Ascending aorta (tissue), 2 donors: ENCODE results near the gene ZBTB2. TPM values are rescaled to one million over a fixed set of nuclear protein-coding genes. Genes with fewer than 3 reads are reported as not detected.
"Not testable (repeated sequence)": the region's sequence is repeated elsewhere in the genome, so short reads cannot be mapped to it uniquely, and the experiment has no call there.

ENCODE experiments used
- DNase-seq, 2 donors: peaks; one replicate each; pipeline ENCODE4 v3.0.0-alpha.2; 2019; ENCODE audit warnings: low spot score in 2 of 2
- H3K27ac ChIP-seq, 2 donors: fragments of 200-600 bp; sonication (generic); one replicate each; pipeline ENCODE4 v1.5.1; 2016 to 2017; ENCODE audit warnings: mild to moderate bottlenecking in 1 of 2
- H3K27me3 ChIP-seq: fragments of 200-600 bp; sonication (generic); one replicate; pipeline ENCODE4 v1.5.1; 2017
- H3K36me3 ChIP-seq, 2 donors: fragments of 200-600 bp; sonication (generic); one replicate each; pipeline ENCODE4 v1.5.1; 2016
- H3K4me1 ChIP-seq, 2 donors: fragments of 200-600 bp; sonication (generic); one replicate each; pipeline ENCODE4 v1.5.1; 2016 to 2017; ENCODE audit warnings: mild to moderate bottlenecking in 1 of 2
- H3K4me3 ChIP-seq, 2 donors: fragments of 200-600 bp; sonication (generic); one replicate each; pipeline ENCODE4 v1.5.1; 2016 to 2017; ENCODE audit warnings: mild to moderate bottlenecking in 1 of 2
- H3K9me3 ChIP-seq, 2 donors: fragments of 200-600 bp; sonication (generic); one replicate each; pipeline ENCODE4 v1.5.1; 2016
- intact Hi-C: fragments of 100-400 bp; cut with DNase I; formaldehyde crosslinking; loops from one replicate; pipeline ENCODE4 v1.15.1; 2023
- total RNA-seq: library from RNA; depleted of rRNA; stranded (reverse); fragments of >200 nt; gene quantifications from one replicate; pipeline ENCODE4 v1.1.0, GENCODE V29; 2016
- TF ChIP-seq, protein P1 (sequence below), 3 experiments: fragments of 200-600 bp in 2 of 3; fragments of 450-650 bp in 1 of 3; sonication (generic) in 2 of 3; IDR thresholded peaks; one replicate each; pipeline ENCODE4 v1.5.1; 2016 to 2019; ENCODE audit warnings: antibody characterized with exemption in 3 of 3, mild to moderate bottlenecking in 1 of 3, moderate library complexity in 1 of 3

Gene ZBTB2
- total RNA-seq, 1 donor from 2014 or later, result 9.9 TPM

DNA sequence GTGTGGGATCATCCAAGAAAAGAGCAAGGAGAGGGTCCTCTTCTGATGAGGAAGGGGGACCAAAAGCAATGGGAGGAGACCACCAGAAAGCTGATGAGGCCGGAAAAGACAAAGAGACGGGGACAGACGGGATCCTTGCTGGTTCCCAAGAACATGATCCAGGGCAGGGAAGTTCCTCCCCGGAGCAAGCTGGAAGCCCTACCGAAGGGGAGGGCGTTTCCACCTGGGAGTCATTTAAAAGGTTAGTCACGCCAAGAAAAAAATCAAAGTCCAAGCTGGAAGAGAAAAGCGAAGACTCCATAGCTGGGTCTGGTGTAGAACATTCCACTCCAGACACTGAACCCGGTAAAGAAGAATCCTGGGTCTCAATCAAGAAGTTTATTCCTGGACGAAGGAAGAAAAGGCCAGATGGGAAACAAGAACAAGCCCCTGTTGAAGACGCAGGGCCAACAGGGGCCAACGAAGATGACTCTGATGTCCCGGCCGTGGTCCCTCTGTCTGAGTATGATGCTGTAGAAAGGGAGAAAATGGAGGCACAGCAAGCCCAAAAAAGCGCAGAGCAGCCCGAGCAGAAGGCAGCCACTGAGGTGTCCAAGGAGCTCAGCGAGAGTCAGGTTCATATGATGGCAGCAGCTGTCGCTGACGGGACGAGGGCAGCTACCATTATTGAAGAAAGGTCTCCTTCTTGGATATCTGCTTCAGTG lies 40.8 kb downstream of the ZBTB2 start:
- Histone ChIP-seq H3K4me3 (no peak overlapping the region), H3K4me1 (no peaks in the 10 kb centered on the region), H3K9me3 (no peaks in the 10 kb centered on the region), H3K27me3 (no peaks in the 10 kb centered on the region), H3K36me3 (peaks cover 0 to 14% of the 10 kb centered on the region in 2 donors), H3K27ac (no peak overlapping the region)
- intact Hi-C loops, result no loop called here
- TF ChIP-seq, protein P1, sequence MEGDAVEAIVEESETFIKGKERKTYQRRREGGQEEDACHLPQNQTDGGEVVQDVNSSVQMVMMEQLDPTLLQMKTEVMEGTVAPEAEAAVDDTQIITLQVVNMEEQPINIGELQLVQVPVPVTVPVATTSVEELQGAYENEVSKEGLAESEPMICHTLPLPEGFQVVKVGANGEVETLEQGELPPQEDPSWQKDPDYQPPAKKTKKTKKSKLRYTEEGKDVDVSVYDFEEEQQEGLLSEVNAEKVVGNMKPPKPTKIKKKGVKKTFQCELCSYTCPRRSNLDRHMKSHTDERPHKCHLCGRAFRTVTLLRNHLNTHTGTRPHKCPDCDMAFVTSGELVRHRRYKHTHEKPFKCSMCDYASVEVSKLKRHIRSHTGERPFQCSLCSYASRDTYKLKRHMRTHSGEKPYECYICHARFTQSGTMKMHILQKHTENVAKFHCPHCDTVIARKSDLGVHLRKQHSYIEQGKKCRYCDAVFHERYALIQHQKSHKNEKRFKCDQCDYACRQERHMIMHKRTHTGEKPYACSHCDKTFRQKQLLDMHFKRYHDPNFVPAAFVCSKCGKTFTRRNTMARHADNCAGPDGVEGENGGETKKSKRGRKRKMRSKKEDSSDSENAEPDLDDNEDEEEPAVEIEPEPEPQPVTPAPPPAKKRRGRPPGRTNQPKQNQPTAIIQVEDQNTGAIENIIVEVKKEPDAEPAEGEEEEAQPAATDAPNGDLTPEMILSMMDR (IDR thresholded peaks at IDR 0.05), result no peak
- no peak for DNase-seq

DNA sequence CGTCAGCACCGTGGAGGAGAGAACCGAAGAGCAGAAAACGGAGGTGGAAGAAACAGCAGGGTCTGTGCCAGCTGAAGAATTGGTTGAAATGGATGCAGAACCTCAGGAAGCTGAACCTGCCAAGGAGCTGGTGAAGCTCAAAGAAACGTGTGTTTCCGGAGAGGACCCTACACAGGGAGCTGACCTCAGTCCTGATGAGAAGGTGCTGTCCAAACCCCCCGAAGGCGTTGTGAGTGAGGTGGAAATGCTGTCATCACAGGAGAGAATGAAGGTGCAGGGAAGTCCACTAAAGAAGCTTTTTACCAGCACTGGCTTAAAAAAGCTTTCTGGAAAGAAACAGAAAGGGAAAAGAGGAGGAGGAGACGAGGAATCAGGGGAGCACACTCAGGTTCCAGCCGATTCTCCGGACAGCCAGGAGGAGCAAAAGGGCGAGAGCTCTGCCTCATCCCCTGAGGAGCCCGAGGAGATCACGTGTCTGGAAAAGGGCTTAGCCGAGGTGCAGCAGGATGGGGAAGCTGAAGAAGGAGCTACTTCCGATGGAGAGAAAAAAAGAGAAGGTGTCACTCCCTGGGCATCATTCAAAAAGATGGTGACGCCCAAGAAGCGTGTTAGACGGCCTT lies 41.6 kb downstream of the ZBTB2 start:
- H3K36me3 ChIP-seq, result peaks cover 0 to 14% of the 10 kb centered on the region in 2 donors
- H3K27ac ChIP-seq, result no peak overlapping the region
- no peaks in the 10 kb centered on the region for H3K4me1 ChIP-seq
- no peak for DNase-seq
- H3K27me3 ChIP-seq, result no peaks in the 10 kb centered on the region
- intact Hi-C loops, result no loop called here
- H3K9me3 ChIP-seq, result no peaks in the 10 kb centered on the region
- H3K4me3 ChIP-seq, result no peak overlapping the region
- TF ChIP-seq, protein P1 (IDR thresholded peaks at IDR 0.05), result no peak

DNA sequence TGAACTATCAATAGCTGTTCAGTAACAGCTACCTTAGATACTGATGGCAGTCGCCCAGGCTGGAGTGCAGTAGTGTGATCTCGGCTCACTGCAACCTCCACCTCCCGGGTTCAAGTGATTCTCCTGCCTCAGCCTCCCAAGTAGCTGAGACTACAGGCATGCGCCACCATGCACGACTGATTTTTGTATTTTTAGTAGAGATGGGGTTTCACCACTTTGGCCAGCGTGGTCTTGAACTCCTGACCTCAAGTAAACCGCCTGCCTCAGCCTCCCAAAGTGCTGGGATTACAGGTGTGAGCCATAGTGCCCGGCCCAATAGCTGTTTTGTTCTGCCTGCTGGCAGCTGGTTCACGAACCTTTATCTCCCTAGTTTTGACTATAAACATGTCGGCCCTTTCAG lies 48.6 kb downstream of the ZBTB2 start:
- H3K4me1 ChIP-seq, H3K36me3 ChIP-seq, H3K4me3 ChIP-seq, DNase-seq, intact Hi-C loops, H3K9me3 ChIP-seq, H3K27me3 ChIP-seq, H3K27ac ChIP-seq: not testable (repeated sequence)

DNA sequence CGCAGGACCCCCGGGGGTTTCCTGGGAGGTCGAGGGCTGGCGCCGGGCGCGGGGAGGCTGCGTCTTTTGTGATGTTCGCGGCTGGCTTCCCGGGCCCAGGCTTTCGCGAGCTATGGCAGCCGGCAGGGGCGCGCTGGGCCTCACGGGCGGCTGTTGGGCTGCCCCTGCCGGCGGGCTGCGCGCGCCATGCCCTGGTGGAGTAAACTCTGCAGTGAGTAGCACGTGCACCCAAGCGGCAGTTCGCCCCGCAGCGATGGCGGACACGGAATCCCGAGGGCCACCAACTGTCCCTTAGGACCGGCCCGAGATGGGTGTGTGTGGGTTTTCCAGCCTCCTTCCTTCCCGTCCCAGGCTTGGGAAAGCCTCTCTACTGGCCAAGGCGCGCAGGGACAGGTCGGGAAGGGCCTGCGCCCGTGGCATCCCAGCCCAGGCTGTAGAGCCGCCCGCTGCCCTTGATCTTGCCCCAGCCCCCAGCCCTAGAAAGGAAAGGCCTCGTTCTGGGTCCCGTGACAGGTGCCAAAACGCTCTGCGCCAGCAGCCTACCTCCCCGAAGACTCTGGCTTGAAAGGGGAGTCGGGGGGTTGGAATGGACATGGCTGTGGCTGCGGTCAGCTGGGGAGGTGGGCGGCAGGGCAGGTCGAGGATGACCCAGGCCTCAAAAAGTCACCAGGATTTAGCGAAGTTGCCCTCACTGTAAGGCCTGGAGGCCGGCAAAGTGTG lies 49.7 kb downstream of the ZBTB2 start:
- intact Hi-C loops, result no loop called here
- Histone ChIP-seq H3K27me3 (no peaks in the 10 kb centered on the region), H3K36me3 (peaks cover 0 to 8% of the 10 kb centered on the region in 2 donors), H3K9me3 (no peaks in the 10 kb centered on the region), H3K27ac (no peak overlapping the region), H3K4me3 (no peak overlapping the region), H3K4me1 (no peaks in the 10 kb centered on the region)
- DNase-seq, result no peak
- TF ChIP-seq, protein P1 (IDR thresholded peaks at IDR 0.05), result no peak

DNA sequence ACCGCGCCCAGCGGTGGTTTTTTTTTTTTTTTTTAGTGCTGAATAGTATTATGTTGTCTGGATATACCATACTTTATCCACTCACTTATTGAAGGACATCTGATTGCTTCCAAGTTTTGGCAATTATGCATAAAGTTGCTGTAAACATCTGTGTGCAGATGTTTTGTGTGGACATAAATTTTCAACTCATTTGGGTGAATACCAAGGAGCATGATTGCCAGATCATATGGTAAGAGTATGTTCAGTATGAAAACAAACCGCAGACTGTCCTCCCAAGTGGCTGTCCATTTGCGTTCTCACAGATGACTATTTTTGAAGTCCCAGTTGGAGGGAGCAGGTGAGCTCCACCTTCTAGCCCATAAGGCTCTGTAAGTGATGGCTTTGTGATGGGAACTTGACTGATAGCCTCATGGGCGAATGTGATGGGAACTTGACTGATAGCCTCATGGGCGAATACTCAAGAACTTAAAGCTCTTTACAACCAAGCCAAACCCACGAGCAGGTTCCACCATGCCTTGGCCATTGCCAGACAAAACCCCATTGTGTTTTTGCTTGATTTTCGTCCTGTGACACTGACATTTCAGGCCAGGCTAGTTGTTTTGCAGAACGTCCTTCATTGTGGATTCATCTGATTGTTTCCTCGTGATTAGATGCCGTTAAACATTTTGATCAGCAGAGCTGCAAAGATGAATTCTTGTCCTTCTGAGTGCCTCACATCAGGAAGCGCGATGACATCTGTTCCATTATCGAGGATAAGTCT lies 51.0 kb downstream of the ZBTB2 start:
- H3K9me3 ChIP-seq, result no peaks in the 10 kb centered on the region
- H3K27me3 ChIP-seq, result no peaks in the 10 kb centered on the region
- H3K4me1 ChIP-seq, result no peaks in the 10 kb centered on the region
- H3K36me3 ChIP-seq, result peaks cover 0 to 8% of the 10 kb centered on the region in 2 donors
- no peak overlapping the region for H3K4me3 ChIP-seq
- intact Hi-C loops, result no loop called here
- DNase-seq, result no peak
- TF ChIP-seq, protein P1 (IDR thresholded peaks at IDR 0.05), result no peak
- no peak overlapping the region for H3K27ac ChIP-seq
